ENCODE results near the gene KCNN2. TPM values are rescaled to one million over a fixed set of nuclear protein-coding genes. Genes with fewer than 3 reads are reported as not detected.

KCNN2 gene
- total and polyA plus RNA-seq, 7 donors, result 0.20 to 2.9 (median 0.63) TPM

DNA sequence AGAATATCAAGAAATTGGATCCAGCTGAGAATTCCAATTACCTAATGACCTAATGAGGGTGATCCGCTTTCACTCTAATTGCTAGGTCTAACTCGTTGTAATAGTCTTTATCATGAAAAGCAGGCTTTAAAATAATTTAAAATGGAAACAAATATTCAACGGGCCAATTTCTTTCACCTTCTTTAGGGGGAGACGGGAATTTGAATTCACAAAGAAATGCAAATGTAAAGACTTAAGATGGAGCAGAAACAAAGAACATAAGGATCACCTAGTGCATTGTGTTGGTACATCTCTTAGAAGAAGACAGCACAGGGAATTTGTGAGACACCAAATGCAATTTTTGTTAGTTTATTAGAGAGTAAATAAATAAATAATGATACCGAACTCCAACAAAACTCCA lies 1.5 kb upstream of the KCNN2 start:
- H3K36me3 ChIP-seq (ENCODE audit: insufficient read depth in 1 of 2, low read depth in 1 of 2), result no peaks in the 10 kb centered on the region
- intact Hi-C loops (cut with DNase I), result no loop called here
- no peak overlapping the region for H3K27ac ChIP-seq
- peaks cover 3 to 20% (median 6%) of the 10 kb centered on the region in 3 donors for H3K27me3 ChIP-seq (ENCODE audit: insufficient read depth in 3 of 3, low read length in 2 of 3)
- H3K9me3 ChIP-seq, result no peaks in the 10 kb centered on the region
- ATAC-seq (no peak), DNase-seq (no peak)
- H3K4me1 ChIP-seq, result peaks cover 5% of the 10 kb centered on the region
- 10 to 11% (median 11%) methylated on average over 5 of the region's 5 CpGs for WGBS, 3 donors
- H3K4me3 ChIP-seq, result peak overlapping the region; percentile 86
- TF ChIP-seq, protein P1, sequence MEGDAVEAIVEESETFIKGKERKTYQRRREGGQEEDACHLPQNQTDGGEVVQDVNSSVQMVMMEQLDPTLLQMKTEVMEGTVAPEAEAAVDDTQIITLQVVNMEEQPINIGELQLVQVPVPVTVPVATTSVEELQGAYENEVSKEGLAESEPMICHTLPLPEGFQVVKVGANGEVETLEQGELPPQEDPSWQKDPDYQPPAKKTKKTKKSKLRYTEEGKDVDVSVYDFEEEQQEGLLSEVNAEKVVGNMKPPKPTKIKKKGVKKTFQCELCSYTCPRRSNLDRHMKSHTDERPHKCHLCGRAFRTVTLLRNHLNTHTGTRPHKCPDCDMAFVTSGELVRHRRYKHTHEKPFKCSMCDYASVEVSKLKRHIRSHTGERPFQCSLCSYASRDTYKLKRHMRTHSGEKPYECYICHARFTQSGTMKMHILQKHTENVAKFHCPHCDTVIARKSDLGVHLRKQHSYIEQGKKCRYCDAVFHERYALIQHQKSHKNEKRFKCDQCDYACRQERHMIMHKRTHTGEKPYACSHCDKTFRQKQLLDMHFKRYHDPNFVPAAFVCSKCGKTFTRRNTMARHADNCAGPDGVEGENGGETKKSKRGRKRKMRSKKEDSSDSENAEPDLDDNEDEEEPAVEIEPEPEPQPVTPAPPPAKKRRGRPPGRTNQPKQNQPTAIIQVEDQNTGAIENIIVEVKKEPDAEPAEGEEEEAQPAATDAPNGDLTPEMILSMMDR (IDR thresholded peaks at IDR 0.05), result no peak

DNA sequence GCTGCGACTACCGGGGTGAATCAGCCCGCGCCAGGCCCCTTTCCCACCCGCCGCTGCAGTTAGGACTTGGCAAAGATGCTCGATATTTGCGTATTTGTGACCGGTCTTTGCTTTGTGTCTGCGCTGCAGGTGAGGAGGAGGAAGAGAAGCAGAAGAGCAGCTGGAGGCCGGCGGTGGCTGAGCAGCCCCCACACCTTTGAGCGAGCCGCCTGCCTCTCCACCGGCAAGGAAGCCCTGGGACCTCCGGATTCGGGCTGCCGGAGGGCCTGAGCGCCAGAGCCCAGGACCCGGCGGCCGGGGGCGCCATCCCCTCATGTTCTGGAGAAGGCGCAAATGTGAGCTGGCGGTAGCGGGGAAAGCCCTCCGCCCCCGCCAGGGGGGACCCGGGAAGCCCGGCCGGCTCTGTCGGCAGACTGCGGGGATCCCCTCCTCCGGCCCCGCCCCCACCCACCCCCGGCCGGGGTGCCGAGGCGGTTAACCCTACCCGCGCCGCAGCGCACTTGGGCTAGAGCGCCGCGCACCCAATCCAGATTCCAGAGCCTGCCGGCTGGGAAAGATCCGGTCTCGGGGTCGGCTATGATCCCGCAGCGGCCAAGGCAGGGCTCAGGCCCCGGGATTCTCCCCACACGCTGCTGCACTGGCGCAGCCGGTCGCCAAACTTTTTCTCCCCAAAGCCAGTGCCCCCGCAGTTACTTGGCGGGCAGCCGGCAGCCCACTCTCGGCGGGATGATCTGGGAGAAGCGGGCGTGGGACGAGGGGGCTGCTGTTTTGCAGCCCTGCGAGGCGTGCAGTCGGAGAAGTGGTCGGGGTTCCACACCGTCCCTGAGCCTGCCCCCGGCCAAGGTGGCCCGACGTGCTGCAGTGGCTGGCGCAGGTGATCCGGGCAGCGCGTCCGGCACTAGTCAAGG lies 800 bp upstream of the KCNN2 start:
- TF ChIP-seq, protein P1 (IDR thresholded peaks at IDR 0.05), result peak; percentile 31
- WGBS, 3 donors, result 1 to 2% (median 1%) methylated on average over 56 to 78 of the region's 78 CpGs
- peak overlapping the region; percentile 86 for H3K4me3 ChIP-seq
- H3K36me3 ChIP-seq (ENCODE audit: insufficient read depth in 1 of 2, low read depth in 1 of 2), result no peaks in the 10 kb centered on the region
- ATAC-seq (peak; percentile 19 to 65 (median 40)), DNase-seq (peak; percentile 34 to 51)
- peaks cover 5% of the 10 kb centered on the region for H3K4me1 ChIP-seq
- no peaks in the 10 kb centered on the region for H3K9me3 ChIP-seq
- intact Hi-C loops (cut with DNase I), result no loop called here
- peak overlapping the region; percentile 58 for H3K27ac ChIP-seq
- peaks cover 3 to 20% (median 6%) of the 10 kb centered on the region in 3 donors for H3K27me3 ChIP-seq (ENCODE audit: insufficient read depth in 3 of 3, low read length in 2 of 3)

DNA sequence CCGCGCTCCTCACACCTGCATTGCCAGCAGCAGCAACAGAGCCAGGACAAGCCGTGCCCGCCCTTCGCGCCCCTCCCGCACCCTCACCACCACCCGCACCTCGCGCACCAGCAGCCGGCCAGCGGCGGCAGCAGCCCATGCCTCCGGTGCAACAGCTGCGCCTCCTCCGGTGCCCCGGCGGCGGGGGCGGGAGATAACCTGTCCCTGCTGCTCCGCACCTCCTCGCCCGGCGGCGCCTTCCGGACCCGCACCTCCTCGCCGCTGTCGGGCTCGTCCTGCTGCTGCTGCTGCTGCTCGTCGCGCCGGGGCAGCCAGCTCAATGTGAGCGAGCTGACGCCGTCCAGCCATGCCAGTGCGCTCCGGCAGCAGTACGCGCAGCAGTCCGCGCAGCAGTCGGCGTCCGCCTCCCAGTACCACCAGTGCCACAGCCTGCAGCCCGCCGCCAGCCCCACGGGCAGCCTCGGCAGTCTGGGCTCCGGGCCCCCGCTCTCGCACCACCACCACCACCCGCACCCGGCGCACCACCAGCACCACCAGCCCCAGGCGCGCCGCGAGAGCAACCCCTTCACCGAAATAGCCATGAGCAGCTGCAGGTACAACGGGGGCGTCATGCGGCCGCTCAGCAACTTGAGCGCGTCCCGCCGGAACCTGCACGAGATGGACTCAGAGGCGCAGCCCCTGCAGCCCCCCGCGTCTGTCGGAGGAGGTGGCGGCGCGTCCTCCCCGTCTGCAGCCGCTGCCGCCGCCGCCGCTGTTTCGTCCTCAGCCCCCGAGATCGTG lies 517 bp downstream of the KCNN2 start:
- WGBS, 3 donors, result 0 to 1% (median 0%) methylated on average over 70 to 87 of the region's 87 CpGs
- Histone ChIP-seq H3K9me3 (no peaks in the 10 kb centered on the region), H3K36me3 (ENCODE audit: insufficient read depth in 1 of 2, low read depth in 1 of 2) (no peaks in the 10 kb centered on the region), H3K27ac (peak overlapping the region; percentile 30), H3K27me3 (ENCODE audit: insufficient read depth in 3 of 3, low read length in 2 of 3) (peaks cover 3 to 20% (median 6%) of the 10 kb centered on the region in 3 donors), H3K4me3 (peak overlapping the region; percentile 86), H3K4me1 (peaks cover 5% of the 10 kb centered on the region)
- ATAC-seq (peak; percentile 62 to 74 (median 72)), DNase-seq (no peak)
- TF ChIP-seq, protein P1 (IDR thresholded peaks at IDR 0.05), result no peak
- intact Hi-C loops (cut with DNase I), result loop anchor here in 1 of 2 donors (2.0 kb wide), 1 partner anchor 88 kb away; no protein-coding TSS in a partner anchor

DNA sequence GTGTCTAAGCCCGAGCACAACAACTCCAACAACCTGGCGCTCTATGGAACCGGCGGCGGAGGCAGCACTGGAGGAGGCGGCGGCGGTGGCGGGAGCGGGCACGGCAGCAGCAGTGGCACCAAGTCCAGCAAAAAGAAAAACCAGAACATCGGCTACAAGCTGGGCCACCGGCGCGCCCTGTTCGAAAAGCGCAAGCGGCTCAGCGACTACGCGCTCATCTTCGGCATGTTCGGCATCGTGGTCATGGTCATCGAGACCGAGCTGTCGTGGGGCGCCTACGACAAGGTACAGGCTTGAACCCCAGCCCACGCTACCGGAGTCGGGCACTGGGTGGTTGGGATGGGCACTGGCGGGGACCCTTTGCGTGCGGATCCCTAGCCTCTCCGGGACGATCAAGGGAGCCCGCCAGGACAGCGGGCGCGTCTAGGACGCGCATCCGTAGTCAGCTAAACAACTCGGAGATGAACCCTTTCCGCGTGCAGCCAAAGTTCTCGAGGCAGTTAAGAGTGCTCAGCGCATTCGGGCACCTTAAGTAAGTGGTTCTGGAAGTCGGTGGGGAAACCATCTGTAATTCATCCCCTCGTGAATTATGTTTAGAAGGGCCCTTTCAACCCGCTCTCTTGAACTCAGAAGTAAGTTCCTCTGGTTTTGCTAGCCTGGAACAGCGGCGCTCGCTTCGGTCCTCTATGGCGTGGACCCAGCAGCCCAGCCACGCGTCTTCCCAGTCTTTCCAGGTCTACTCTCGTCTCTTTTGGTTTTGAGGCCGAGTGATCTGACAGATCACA lies 1.3 kb downstream of the KCNN2 start:
- Histone ChIP-seq H3K4me1 (peaks cover 5% of the 10 kb centered on the region), H3K27ac (no peak overlapping the region), H3K9me3 (no peaks in the 10 kb centered on the region), H3K27me3 (ENCODE audit: insufficient read depth in 3 of 3, low read length in 2 of 3) (peaks cover 3 to 20% (median 6%) of the 10 kb centered on the region in 3 donors), H3K36me3 (ENCODE audit: insufficient read depth in 1 of 2, low read depth in 1 of 2) (no peaks in the 10 kb centered on the region), H3K4me3 (peak overlapping the region; percentile 86)
- WGBS, 3 donors, result 3 to 6% (median 4%) methylated on average over 60 to 62 of the region's 62 CpGs
- DNase-seq, result peak in 1 of 2 donors; percentile 47
- TF ChIP-seq, protein P1 (IDR thresholded peaks at IDR 0.05), result no peak
- intact Hi-C loops (cut with DNase I), result loop anchor here in 1 of 2 donors (2.0 kb wide), 1 partner anchor 88 kb away; no protein-coding TSS in a partner anchor
- ATAC-seq, result peak in 1 of 4 donors; percentile 3
